ENCODE measurements around the gene AP1M2.

DNA sequence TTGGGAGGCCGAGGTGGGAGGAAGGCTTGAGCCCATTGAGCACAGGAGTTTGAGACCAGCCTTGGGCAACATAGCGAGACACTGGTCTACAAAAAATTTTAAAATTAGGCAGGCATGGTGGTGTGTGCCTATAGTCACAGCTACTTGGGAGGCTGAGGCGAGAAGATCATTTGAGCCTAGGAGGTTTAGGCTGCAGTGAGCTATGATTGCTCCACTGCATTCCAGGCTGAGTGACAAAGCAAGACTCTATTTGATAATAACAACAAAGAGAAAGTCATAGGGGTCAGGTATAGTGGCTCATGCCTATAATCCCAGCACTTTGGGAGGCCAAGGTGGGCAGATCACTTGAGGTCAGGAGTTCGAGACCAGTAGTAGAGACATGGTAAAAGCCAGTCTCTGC is 33.7 kb upstream of the AP1M2 start:
- TF ChIP-seq CTCF (IDR thresholded peaks at IDR 0.05) (no peak), POLR2A (IDR thresholded peaks at IDR 0.05) (no peak)

Data from adrenal gland (tissue), 5 donors.